ENCODE measurements around the gene RGS13.
A peak's percentile ranks its signal among the peaks of the same experiment; 100 is the strongest.

DNA sequence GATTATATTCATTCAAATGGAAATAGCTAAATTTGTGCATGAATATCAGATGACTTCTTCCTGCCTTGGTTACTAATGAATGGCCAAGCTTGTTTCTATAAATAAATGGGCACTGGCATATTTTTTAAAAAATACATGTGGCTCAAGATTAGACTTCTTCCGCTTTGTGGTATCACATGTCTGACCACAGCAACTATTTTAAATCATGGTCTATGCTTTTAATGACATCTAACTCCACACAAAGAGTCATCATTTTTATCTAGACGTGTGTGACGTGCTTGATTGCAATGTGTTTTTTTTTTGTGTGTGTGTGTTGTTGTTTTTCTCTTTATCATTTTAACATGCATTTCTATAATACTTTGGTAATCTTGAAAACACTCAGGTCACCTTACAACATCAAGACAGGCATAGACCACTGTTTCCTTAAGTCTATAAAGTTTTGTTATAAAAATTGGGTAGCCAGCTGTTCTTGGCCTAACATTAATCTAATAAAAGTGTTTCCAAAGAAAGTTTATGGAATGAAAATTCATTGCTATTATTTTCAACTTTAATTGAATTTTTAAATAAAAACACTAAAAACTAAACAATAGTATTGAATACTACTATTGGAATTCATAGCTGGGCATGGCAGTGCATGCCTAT is 30.8 kb upstream of the RGS13 start:
- TF ChIP-seq EP300 (IDR thresholded peaks at IDR 0.05) (peak in 1 of 4 donors; percentile 28), POLR2A (IDR thresholded peaks at IDR 0.05) (no peak), POLR2AphosphoS5 (IDR thresholded peaks at IDR 0.05) (no peak)
- TF ChIP-seq, protein P1, sequence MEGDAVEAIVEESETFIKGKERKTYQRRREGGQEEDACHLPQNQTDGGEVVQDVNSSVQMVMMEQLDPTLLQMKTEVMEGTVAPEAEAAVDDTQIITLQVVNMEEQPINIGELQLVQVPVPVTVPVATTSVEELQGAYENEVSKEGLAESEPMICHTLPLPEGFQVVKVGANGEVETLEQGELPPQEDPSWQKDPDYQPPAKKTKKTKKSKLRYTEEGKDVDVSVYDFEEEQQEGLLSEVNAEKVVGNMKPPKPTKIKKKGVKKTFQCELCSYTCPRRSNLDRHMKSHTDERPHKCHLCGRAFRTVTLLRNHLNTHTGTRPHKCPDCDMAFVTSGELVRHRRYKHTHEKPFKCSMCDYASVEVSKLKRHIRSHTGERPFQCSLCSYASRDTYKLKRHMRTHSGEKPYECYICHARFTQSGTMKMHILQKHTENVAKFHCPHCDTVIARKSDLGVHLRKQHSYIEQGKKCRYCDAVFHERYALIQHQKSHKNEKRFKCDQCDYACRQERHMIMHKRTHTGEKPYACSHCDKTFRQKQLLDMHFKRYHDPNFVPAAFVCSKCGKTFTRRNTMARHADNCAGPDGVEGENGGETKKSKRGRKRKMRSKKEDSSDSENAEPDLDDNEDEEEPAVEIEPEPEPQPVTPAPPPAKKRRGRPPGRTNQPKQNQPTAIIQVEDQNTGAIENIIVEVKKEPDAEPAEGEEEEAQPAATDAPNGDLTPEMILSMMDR (IDR thresholded peaks at IDR 0.05), result no peak

Data from upper lobe of left lung (tissue), 4 donors.